Naive thymus-derived CD8-positive, alpha-beta T cell (primary cell): ENCODE data around the gene TMEM259. TPM values are rescaled to one million over a fixed set of nuclear protein-coding genes. Genes with fewer than 3 reads are reported as not detected.

Experiments used
- ATAC-seq, 2 donors: fragments of 150-1000 bp; cut with Tn5 transposase in 1 of 2; sonication (Bioruptor Pico), chemical (Tn5 transposase) in 1 of 2; 1 replicate in 1 of 2; 2 replicates in 1 of 2; pipeline ENCODE4 v1.10.0; 2021; ENCODE audit warnings: mild to moderate bottlenecking in 2 of 2, moderate library complexity in 2 of 2
- POLR2A ChIA-PET: fragments of 350-600 bp; sonication (Branson Sonifier 250); formaldehyde crosslinking; loops from one replicate; lab custom pipeline; 2021; ENCODE audit warnings: antibody characterized with exemption; lab: Charles Lee
- DNase-seq, 10 donors: peaks; one replicate each; pipeline versions ENCODE4 v3.0.0 to v3.0.0-alpha.2; 2020 to 2022
- H3K27ac Mint-ChIP-seq, 10 donors: one replicate each; pipeline ENCODE4 v1.8.0; 2020 to 2022; ENCODE audit warnings: mild to moderate bottlenecking in 10 of 10, mixed read lengths in 10 of 10, moderate library complexity in 4 of 10, inconsistent platforms in 1 of 10
- H3K27me3 Mint-ChIP-seq, 5 donors: one replicate each; pipeline ENCODE4 v1.8.0; 2021 to 2022; ENCODE audit warnings: mixed read lengths in 5 of 5
- H3K36me3 Mint-ChIP-seq, 3 donors: one replicate each; pipeline ENCODE4 v1.8.0; 2020 to 2022; ENCODE audit warnings: mixed read lengths in 3 of 3, mild to moderate bottlenecking in 2 of 3, inconsistent platforms in 1 of 3
- H3K4me1 Mint-ChIP-seq, 4 donors: one replicate each; pipeline ENCODE4 v1.8.0; 2021 to 2022; ENCODE audit warnings: mixed read lengths in 4 of 4
- H3K4me3 Mint-ChIP-seq, 10 donors: one replicate each; pipeline ENCODE4 v1.8.0; 2020 to 2022; ENCODE audit warnings: mild to moderate bottlenecking in 10 of 10, mixed read lengths in 10 of 10, moderate library complexity in 6 of 10, inconsistent platforms in 1 of 10
- H3K9me3 Mint-ChIP-seq, 9 donors: one replicate each; pipeline ENCODE4 v1.8.0; 2020 to 2022; ENCODE audit warnings: mixed read lengths in 9 of 9, mild to moderate bottlenecking in 3 of 9, inconsistent platforms in 1 of 9, moderate library complexity in 1 of 9
- polyA plus RNA-seq, 3 donors: library from polyadenylated mRNA; unstranded; fragments of 300-500 nt; fragmentation: Illumina TruSeq; gene quantifications; one replicate each; pipeline ENCODE4 v1.2.3, GENCODE V29; 2021
- total RNA-seq, 8 experiments: library from RNA in 2 of 8; stranded (reverse) in 2 of 8; gene quantifications; one replicate each; pipeline ENCODE4 v1.2.3 and lab custom pipeline; 2021 to 2026

Gene TMEM259
- total and polyA plus RNA-seq, 5 experiments from 2014 or later = 37.9 to 365 (median 77.0) TPM

GRCh38 chr19:1054102-1055027, 33.4 kb upstream of the TMEM259 start:
- ATAC-seq (no peak), DNase-seq (no peak)
- peaks cover 18 to 35% (median 24%) of the 10 kb centered on the region in 4 donors for H3K4me1 Mint-ChIP-seq
- POLR2A ChIA-PET = interaction anchor here (0.5 to 8.4 kb wide), 9 partner anchors 12 to 215 kb away, joined by 3 to 173 read pairs (median 3); partner anchors contain the start of genes ABCA7, ARHGAP45, CIRBP and CNN2
- peaks cover 0 to 35% (median 17%) of the 10 kb centered on the region in 9 donors for H3K9me3 Mint-ChIP-seq
- no peak overlapping the region for H3K27ac Mint-ChIP-seq
- H3K27me3 Mint-ChIP-seq = no peaks in the 10 kb centered on the region
- peaks cover 14 to 43% (median 36%) of the 10 kb centered on the region in 3 donors for H3K36me3 Mint-ChIP-seq
- no peak overlapping the region for H3K4me3 Mint-ChIP-seq

GRCh38 chr19:1053176-1054101, 32.5 kb upstream of the TMEM259 start:
- peak overlapping the region in 4 of 10 donors; percentile 20 to 77 (median 52) for H3K27ac Mint-ChIP-seq
- H3K4me1 Mint-ChIP-seq = peaks cover 16 to 34% (median 22%) of the 10 kb centered on the region in 4 donors
- H3K36me3 Mint-ChIP-seq = peaks cover 14 to 38% (median 30%) of the 10 kb centered on the region in 3 donors
- H3K4me3 Mint-ChIP-seq = no peak overlapping the region
- no peak for ATAC-seq
- peaks cover 0 to 30% (median 17%) of the 10 kb centered on the region in 9 donors for H3K9me3 Mint-ChIP-seq
- DNase-seq = no peak
- no peaks in the 10 kb centered on the region for H3K27me3 Mint-ChIP-seq
- POLR2A ChIA-PET = interaction anchor here (1.2 to 8.4 kb wide), 7 partner anchors 12 to 216 kb away, joined by 3 to 173 read pairs (median 4); partner anchors contain the start of genes ABCA7, ARHGAP45, CIRBP and CNN2

GRCh38 chr19:1052349-1052975, 31.5 kb upstream of the TMEM259 start:
- Mint-ChIP-seq H3K9me3 (peaks cover 0 to 21% (median 12%) of the 10 kb centered on the region in 9 donors), H3K27ac (peak overlapping the region in 3 of 10 donors; percentile 48 to 77 (median 55)), H3K36me3 (peaks cover 11 to 28% (median 20%) of the 10 kb centered on the region in 3 donors), H3K27me3 (no peaks in the 10 kb centered on the region), H3K4me3 (no peak overlapping the region), H3K4me1 (peaks cover 7 to 24% (median 14%) of the 10 kb centered on the region in 4 donors)
- peak in 1 of 2 donors; percentile 14 for ATAC-seq
- no peak for DNase-seq
- POLR2A ChIA-PET = interaction anchor here (4.8 to 8.4 kb wide), 4 partner anchors 13 to 30 kb away, joined by 31 to 173 read pairs (median 58); partner anchors contain the start of genes ABCA7 and ARHGAP45

- no peak overlapping the region for H3K4me3 Mint-ChIP-seq
- ATAC-seq = no peak
- peaks cover 2 to 18% (median 8%) of the 10 kb centered on the region in 4 donors for H3K4me1 Mint-ChIP-seq
- peaks cover 6 to 23% (median 13%) of the 10 kb centered on the region in 3 donors for H3K36me3 Mint-ChIP-seq
- POLR2A ChIA-PET = interaction anchor here (1.0 to 8.4 kb wide), 4 partner anchors 12 to 31 kb away, joined by 3 to 173 read pairs (median 37); partner anchors contain the start of genes ABCA7, ARHGAP45 and CNN2
- H3K27me3 Mint-ChIP-seq = no peaks in the 10 kb centered on the region
- peaks cover 0 to 15% (median 5%) of the 10 kb centered on the region in 9 donors for H3K9me3 Mint-ChIP-seq
- H3K27ac Mint-ChIP-seq = peak overlapping the region in 2 of 10 donors; percentile 43 to 77
- peak in 1 of 10 donors; percentile 5 for DNase-seq
Measured at GRCh38 chr19:1051791-1052190, 30.9 kb upstream of the TMEM259 start.

- peaks cover 2 to 13% (median 3%) of the 10 kb centered on the region in 4 donors for H3K4me1 Mint-ChIP-seq
- H3K27me3 Mint-ChIP-seq = no peaks in the 10 kb centered on the region
- peak overlapping the region in 3 of 10 donors; percentile 43 to 77 (median 69) for H3K27ac Mint-ChIP-seq
- ATAC-seq (no peak), DNase-seq (no peak)
- no peak overlapping the region for H3K4me3 Mint-ChIP-seq
- peaks cover 0 to 19% (median 7%) of the 10 kb centered on the region in 3 donors for H3K36me3 Mint-ChIP-seq
- POLR2A ChIA-PET = interaction anchor here (0.9 to 8.4 kb wide), 6 partner anchors 9 to 141 kb away, joined by 3 to 173 read pairs (median 17); partner anchors contain the start of genes ABCA7, ARHGAP45 and CNN2
- H3K9me3 Mint-ChIP-seq = peaks cover 0 to 9% (median 0%) of the 10 kb centered on the region in 9 donors
Measured at GRCh38 chr19:1050989-1051788, 30.3 kb upstream of the TMEM259 start.

- Mint-ChIP-seq H3K27me3 (no peaks in the 10 kb centered on the region), H3K4me1 (peaks cover 2 to 14% (median 4%) of the 10 kb centered on the region in 4 donors), H3K9me3 (peaks cover 0 to 3% (median 0%) of the 10 kb centered on the region in 9 donors), H3K27ac (peak overlapping the region in 2 of 10 donors; percentile 3 to 67), H3K4me3 (no peak overlapping the region), H3K36me3 (peaks cover 0 to 18% (median 5%) of the 10 kb centered on the region in 3 donors)
- ATAC-seq (no peak), DNase-seq (no peak)
- POLR2A ChIA-PET = interaction anchor here (0.5 to 6.4 kb wide), 6 partner anchors 10 to 66 kb away, joined by 3 to 43 read pairs (median 4); partner anchors contain the start of genes ABCA7 and ARHGAP45
Measured at GRCh38 chr19:1049800-1050199, 28.9 kb upstream of the TMEM259 start.

- Mint-ChIP-seq H3K4me1 (peaks cover 2 to 14% (median 4%) of the 10 kb centered on the region in 4 donors), H3K27ac (no peak overlapping the region), H3K9me3 (peaks cover 0 to 3% (median 0%) of the 10 kb centered on the region in 9 donors), H3K36me3 (peaks cover 0 to 24% (median 2%) of the 10 kb centered on the region in 3 donors), H3K27me3 (no peaks in the 10 kb centered on the region), H3K4me3 (no peak overlapping the region)
- DNase-seq = no peak
- no peak for ATAC-seq
- POLR2A ChIA-PET = interaction anchor here (0.5 to 6.4 kb wide), 10 partner anchors 8 to 67 kb away, joined by 3 to 43 read pairs (median 4); partner anchors contain the start of genes ABCA7, ARHGAP45, CNN2 and RNU6-2
Measured at GRCh38 chr19:1049106-1049505, 28.2 kb upstream of the TMEM259 start.

- Mint-ChIP-seq H3K27ac (no peak overlapping the region), H3K4me3 (no peak overlapping the region), H3K36me3 (peaks cover 0 to 26% (median 2%) of the 10 kb centered on the region in 3 donors), H3K9me3 (no peaks in the 10 kb centered on the region), H3K4me1 (peaks cover 2 to 14% (median 3%) of the 10 kb centered on the region in 4 donors), H3K27me3 (no peaks in the 10 kb centered on the region)
- ATAC-seq (no peak), DNase-seq (no peak)
- POLR2A ChIA-PET = interaction anchor here (0.7 to 6.4 kb wide), 13 partner anchors 8 to 159 kb away, joined by 3 to 43 read pairs (median 5); partner anchors contain the start of genes ABCA7, ARHGAP45 and CNN2
Measured at GRCh38 chr19:1047696-1048147, 26.8 kb upstream of the TMEM259 start.

GRCh38 chr19:1046836-1047695, 26.1 kb upstream of the TMEM259 start:
- no peak overlapping the region for H3K4me3 Mint-ChIP-seq
- H3K27ac Mint-ChIP-seq = peak overlapping the region in 2 of 10 donors; percentile 22 to 40
- ATAC-seq = no peak
- H3K4me1 Mint-ChIP-seq = peaks cover 2 to 17% (median 3%) of the 10 kb centered on the region in 4 donors
- POLR2A ChIA-PET = interaction anchor here (1.0 to 12.3 kb wide), 10 partner anchors 8 to 47 kb away, joined by 3 to 400 read pairs (median 11); partner anchors contain the start of genes ABCA7, ARHGAP45, CNN2 and RNU6-2
- H3K36me3 Mint-ChIP-seq = peaks cover 0 to 29% (median 2%) of the 10 kb centered on the region in 3 donors
- DNase-seq = no peak
- no peaks in the 10 kb centered on the region for H3K9me3 Mint-ChIP-seq
- no peaks in the 10 kb centered on the region for H3K27me3 Mint-ChIP-seq
